GM12872 (cell line): ENCODE results near the gene KSR2.

Experiments used
- TF ChIP-seq, protein P1 (sequence below): IDR thresholded peaks from 3 replicates; pipeline ENCODE4 v1.5.1; 2011; ENCODE audit warnings: low read depth, mild to moderate bottlenecking, low read length, moderate library complexity; ENCODE audit not compliant: insufficient read depth

KSR2 gene

DNA sequence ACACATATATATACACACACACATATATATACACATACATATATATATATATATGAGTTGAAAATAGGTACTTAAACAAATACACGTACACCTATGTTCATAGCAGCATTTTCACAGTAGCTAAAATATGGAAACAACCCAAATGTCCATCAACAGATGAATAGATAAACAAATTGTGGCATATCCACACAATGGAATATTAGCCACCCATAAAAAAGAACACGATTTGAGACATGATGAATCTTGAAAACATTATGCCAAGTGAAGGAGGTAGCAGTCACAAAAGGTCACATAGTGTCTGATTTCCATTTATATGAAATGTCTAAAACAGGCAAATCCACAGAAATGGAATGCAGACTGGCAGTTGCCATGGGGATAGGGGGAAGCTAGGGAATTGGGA, 276.3 kb downstream of the KSR2 start:
- TF ChIP-seq, protein P1, sequence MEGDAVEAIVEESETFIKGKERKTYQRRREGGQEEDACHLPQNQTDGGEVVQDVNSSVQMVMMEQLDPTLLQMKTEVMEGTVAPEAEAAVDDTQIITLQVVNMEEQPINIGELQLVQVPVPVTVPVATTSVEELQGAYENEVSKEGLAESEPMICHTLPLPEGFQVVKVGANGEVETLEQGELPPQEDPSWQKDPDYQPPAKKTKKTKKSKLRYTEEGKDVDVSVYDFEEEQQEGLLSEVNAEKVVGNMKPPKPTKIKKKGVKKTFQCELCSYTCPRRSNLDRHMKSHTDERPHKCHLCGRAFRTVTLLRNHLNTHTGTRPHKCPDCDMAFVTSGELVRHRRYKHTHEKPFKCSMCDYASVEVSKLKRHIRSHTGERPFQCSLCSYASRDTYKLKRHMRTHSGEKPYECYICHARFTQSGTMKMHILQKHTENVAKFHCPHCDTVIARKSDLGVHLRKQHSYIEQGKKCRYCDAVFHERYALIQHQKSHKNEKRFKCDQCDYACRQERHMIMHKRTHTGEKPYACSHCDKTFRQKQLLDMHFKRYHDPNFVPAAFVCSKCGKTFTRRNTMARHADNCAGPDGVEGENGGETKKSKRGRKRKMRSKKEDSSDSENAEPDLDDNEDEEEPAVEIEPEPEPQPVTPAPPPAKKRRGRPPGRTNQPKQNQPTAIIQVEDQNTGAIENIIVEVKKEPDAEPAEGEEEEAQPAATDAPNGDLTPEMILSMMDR = no peak

DNA sequence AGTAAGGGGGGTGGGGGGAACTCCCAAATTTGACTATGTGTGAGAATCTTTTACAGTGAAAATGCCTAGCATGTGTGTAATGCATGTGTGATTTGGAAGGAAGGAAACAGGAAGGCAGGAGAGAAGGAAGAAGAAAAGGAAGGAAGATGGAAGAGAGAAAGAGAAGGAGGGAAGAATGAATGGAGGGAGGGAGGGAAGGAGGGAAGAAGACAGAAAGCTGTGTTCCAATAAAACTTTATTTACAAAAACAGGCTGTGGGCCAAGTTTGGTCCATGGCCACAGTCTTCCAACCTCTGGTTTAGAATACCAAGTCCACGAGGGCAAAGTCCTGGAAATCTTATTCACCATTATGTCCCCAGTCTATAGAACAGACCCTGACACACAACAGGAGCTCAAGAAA, 278.9 kb downstream of the KSR2 start:
- TF ChIP-seq, protein P1 = no peak

DNA sequence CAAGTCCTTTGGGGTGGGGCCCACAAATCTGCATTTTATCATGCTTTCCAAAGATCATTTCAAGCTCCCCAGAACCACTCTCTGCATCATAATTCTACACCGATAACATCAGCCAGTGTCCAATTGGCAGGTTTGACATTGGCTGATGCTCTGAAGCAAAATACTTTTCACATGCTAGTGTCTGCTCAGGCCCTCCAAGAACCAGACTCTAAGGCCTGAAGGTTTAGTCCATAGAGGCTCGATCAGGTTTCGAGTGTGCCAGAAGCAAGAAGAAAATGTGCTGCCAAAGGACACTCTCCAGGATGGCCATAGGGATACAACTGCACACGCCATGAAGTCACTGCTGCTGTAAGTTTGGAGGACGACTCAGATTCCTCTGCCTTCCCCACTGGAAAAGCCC, 280.3 kb downstream of the KSR2 start:
- TF ChIP-seq, protein P1 = no peak

DNA sequence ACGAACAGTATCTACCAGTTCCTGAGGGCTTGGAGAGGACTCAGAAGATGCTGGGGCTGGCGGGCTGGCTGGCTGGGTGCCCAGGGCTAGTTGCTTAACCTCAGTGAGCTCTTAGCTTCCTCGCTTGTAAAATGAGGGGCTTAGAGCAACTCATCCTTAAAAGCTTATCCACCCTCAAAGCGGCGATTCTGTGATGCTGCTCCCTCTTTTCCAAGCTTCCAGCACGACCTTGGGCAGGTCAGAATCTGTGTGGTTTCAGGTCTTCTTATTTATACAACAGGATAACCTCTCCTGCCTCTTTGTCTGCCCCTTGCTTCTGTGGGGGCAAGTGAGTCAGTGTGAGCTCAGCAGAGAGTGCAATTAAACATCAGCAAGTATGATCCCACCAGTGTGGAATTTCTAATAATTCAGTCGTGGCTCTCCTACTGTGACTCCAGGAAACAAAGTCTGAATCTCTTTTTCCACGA, 281.8 kb downstream of the KSR2 start:
- TF ChIP-seq, protein P1 = no peak

DNA sequence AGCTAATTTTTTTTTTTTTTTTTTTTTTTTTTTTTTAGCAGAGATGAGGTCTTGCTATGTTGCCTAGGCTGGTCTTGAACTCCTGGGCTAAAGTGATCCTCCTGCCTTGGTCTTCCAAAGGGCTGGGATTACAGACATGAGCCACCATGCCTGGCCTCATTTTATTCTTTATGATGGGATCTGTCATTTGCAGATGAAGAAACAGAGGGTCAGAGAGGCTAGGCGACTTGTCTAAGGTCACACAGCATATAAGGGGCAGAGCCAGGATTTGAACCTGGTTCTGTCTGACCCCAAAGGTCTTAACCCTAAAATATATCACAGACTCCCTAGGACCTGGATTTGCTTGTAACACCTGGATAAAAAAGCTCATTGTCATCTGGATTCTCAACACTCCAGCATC, 282.6 kb downstream of the KSR2 start:
- TF ChIP-seq, protein P1 = no peak

DNA sequence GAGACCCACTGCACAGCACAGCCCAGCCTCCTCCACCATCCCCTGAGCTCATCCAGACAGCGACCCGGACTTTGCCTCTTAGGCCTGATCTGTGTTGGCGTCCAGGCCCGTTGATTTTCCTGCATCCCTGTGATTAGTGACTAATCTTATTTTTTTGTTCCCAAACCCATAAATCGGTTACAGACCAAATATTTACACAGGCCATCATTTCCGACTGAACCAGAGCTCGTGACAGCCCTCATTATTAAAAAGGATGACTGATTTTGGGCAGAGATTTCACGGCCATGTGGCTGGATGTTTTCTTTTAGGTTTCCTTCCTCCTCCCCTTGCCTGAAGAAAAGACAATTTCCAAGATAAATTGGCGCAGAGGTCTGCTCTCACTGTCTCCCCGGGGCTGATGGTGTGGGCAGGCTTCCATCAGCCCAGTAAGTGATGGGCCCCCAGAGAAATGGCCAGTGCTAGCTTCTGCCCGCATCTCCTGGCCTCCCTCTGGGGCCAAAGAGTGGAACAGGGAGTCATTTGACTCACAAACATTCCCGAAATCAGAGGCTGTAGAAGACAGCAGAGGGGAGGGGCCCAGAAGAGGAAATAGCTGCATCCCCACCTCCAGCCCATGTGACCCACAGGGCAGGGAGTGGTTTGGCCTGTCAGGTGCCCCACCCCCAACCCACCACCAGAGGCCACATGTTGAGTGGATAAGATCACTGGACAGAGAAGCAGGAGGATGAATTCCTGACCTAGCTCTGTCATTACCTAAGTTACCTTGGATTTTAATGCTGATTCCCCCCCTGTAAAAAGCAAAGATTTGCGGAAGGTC, 283.5 kb downstream of the KSR2 start:
- TF ChIP-seq, protein P1 = no peak

DNA sequence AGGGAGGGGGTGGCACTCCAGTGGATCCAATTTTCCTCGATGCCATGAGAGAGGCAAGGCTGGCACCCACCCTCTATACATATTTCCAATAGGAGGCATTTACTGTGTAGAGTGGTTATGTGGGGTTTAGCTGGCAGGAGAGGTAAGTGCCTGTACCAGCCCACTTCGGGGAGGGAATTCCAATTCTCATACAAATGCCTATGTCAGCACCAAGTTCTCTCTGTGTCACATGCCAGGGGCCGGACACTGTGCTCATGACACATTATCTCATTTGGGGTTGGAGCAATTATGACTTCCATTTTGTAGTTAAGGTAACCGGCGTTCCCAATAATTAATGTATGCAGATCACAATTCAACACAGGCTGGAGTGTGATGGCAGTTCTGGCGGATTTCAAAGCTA, 284.3 kb downstream of the KSR2 start:
- TF ChIP-seq, protein P1 = no peak
